ENCODE measurements around the gene OXT.

- TF ChIP-seq CEBPB (IDR thresholded peaks at IDR 0.05; ENCODE audit: low read depth, low read length) (no peak), CTCF (conservative IDR thresholded peaks at IDR 0.05; ENCODE audit: low read depth, low read length) (no peak), FOS (IDR thresholded peaks at IDR 0.05; ENCODE audit: low read depth, low read length) (no peak), USF2 (IDR thresholded peaks at IDR 0.05; ENCODE audit: low read depth, low read length) (no peak), SMC3 (IDR thresholded peaks at IDR 0.05; ENCODE audit: low read depth, low read length) (no peak), POLR2A (IDR thresholded peaks at IDR 0.05; ENCODE audit: low read depth, low read length) (no peak)
Measured at GRCh38 chr20:3082306-3082951, 11.0 kb downstream of the OXT start.

Measured in IMR-90 (cell line).